Mammary epithelial cell (primary cell): ENCODE results near the gene KCNMB1.

Experiments used
- CTCF ChIP-seq, 2 donors: IDR thresholded peaks in 1 of 2; conservative IDR thresholded peaks in 1 of 2; 2 replicates each; pipeline ENCODE4 v1.5.1; 2011 to 2012; ENCODE audit warnings: inconsistent platforms in 2 of 2, low read length in 2 of 2, mild to moderate bottlenecking in 2 of 2, control low read depth in 1 of 2, low read depth in 1 of 2; ENCODE audit not compliant: insufficient read depth in 1 of 2; ENCODE audit errors: extremely low read depth in 1 of 2
- EZH2 ChIP-seq: IDR thresholded peaks from 2 replicates; pipeline ENCODE4 v1.6.1; 2012; ENCODE audit warnings: low read length, inconsistent platforms, borderline replicate concordance

GRCh38 chr5:170365831-170366230, 23.3 kb downstream of the KCNMB1 start:
- TF ChIP-seq CTCF (conservative IDR thresholded peaks at IDR 0.05 in 1 of 2, IDR thresholded peaks at IDR 0.05 in 1 of 2; ENCODE audit: extremely low read depth in 1 of 2, insufficient read depth in 1 of 2, low read depth in 1 of 2, low read length in 2 of 2) = no peak
- no peak for TF ChIP-seq EZH2
